Transverse colon (tissue), 4 donors: ENCODE measurements around the gene SCIN. TPM values are rescaled to one million over a fixed set of nuclear protein-coding genes. Genes with fewer than 3 reads are reported as not detected.
"Not testable (repeated sequence)": the region's sequence is repeated elsewhere in the genome, so short reads cannot be mapped to it uniquely, and the experiment has no call there.

ENCODE experiments used
- DNase-seq: peaks from one replicate; pipeline ENCODE4 v3.0.0-alpha.2; 2019
- H3K27ac ChIP-seq, 4 donors: fragments of 200-600 bp; sonication (generic); 2 replicates each; pipeline ENCODE4 v1.5.1; 2016 to 2018; ENCODE audit warnings: inconsistent platforms in 4 of 4
- H3K27me3 ChIP-seq: fragments of 200-600 bp; sonication (generic); 2 replicates; pipeline ENCODE4 v1.5.1; 2017; ENCODE audit warnings: inconsistent platforms
- H3K36me3 ChIP-seq, 4 donors: fragments of 200-600 bp; sonication (generic); 2 replicates each; pipeline ENCODE4 v1.5.1; 2017 to 2019; ENCODE audit warnings: inconsistent platforms in 4 of 4
- H3K4me1 ChIP-seq, 4 donors: fragments of 200-600 bp; sonication (generic); 2 replicates each; pipeline ENCODE4 v1.5.1; 2017 to 2020; ENCODE audit warnings: inconsistent platforms in 4 of 4
- H3K4me3 ChIP-seq, 4 donors: fragments of 200-600 bp; sonication (generic); 1 replicate in 1 of 4; 2 replicates in 3 of 4; pipeline versions ENCODE4 v1.5.1 to v1.6.1; 2017 to 2019; ENCODE audit warnings: inconsistent platforms in 4 of 4
- H3K9me3 ChIP-seq, 2 donors: fragments of 200-600 bp; sonication (generic); 2 replicates each; pipeline ENCODE4 v1.5.1; 2017 to 2019; ENCODE audit warnings: inconsistent platforms in 2 of 2
- CTCF ChIP-seq, 5 experiments: fragments of 200-600 bp in 3 of 5; fragments of 450-650 bp in 2 of 5; sonication (generic) in 3 of 5; IDR thresholded peaks; 1 replicate in 2 of 5; 2 replicates in 3 of 5; pipeline ENCODE4 v1.5.1; 2016 to 2017; ENCODE audit warnings: antibody characterized with exemption in 5 of 5, inconsistent platforms in 3 of 5, mild to moderate bottlenecking in 2 of 5, moderate library complexity in 1 of 5
- EP300 ChIP-seq: sonication (generic); formaldehyde crosslinking; IDR thresholded peaks from one replicate; pipeline ENCODE4 v1.6.1; 2017; ENCODE audit warnings: antibody characterized with exemption, low read depth
- POLR2A ChIP-seq: fragments of 450-650 bp; IDR thresholded peaks from one replicate; pipeline ENCODE4 v1.6.1; 2016; ENCODE audit warnings: antibody characterized with exemption, mild to moderate bottlenecking, moderate library complexity
- POLR2AphosphoS5 ChIP-seq, 3 donors: sonication (generic); formaldehyde crosslinking; IDR thresholded peaks; one replicate each; pipeline ENCODE4 v1.6.1; 2016; ENCODE audit warnings: antibody characterized with exemption in 3 of 3
- WGBS, 2 donors: methylation state at CpG; one replicate each; pipeline ENCODE4 v1.1.5; 2018; ENCODE audit warnings: low coverage in 1 of 2; 5-methylcytosine and 5-hydroxymethylcytosine counted together
- in situ Hi-C, 4 donors: fragments of 200-750 bp; cut with MboI; loops; one replicate each; pipeline versions ENCODE4 v1.15.0 to v1.15.1; 2017; ENCODE audit warnings: low sequenced_read_pairs in 3 of 4, low pct_ligation_motif_present in 1 of 4, low pct_unique_long_range_greater_than_20kb in 1 of 4
- intact Hi-C: fragments of 100-400 bp; cut with DNase I; formaldehyde crosslinking; loops from one replicate; pipeline ENCODE4 v1.15.1; 2023; ENCODE audit warnings: low total_unique reads
- total RNA-seq, 4 donors: library from RNA; depleted of rRNA; stranded (reverse); fragments of >200 nt; gene quantifications; one replicate each; pipeline ENCODE4 v1.1.0, GENCODE V29; 2016

The SCIN gene
- total RNA-seq, 4 donors from 2014 or later, result 62.3 to 125 (median 86.4) TPM

- Histone ChIP-seq H3K36me3 (no peaks in the 10 kb centered on the region), H3K4me3 (no peak overlapping the region), H3K27ac (peak overlapping the region; percentile 95 to 99 (median 96)), H3K4me1 (peaks cover 0 to 22% (median 8%) of the 10 kb centered on the region in 4 donors), H3K9me3 (no peaks in the 10 kb centered on the region), H3K27me3 (no peaks in the 10 kb centered on the region)
- WGBS, 2 donors, result 81 to 85% methylated on average over 9 to 13 of the region's 13 CpGs
- in situ Hi-C loops (loop anchor here in 2 of 4 donors (10.0 kb wide), 1 partner anchor 579 kb away; no protein-coding TSS in a partner anchor), intact Hi-C loops (no loop called here)
- TF ChIP-seq POLR2AphosphoS5 (IDR thresholded peaks at IDR 0.05) (no peak), CTCF (IDR thresholded peaks at IDR 0.05) (peak in 3 of 5 experiments; percentile 8 to 23 (median 17))
- no peak for DNase-seq
Measured at GRCh38 chr7:12685550-12685949, 115.0 kb downstream of the SCIN start.

- peak; percentile 70 to 96 (median 89) for TF ChIP-seq CTCF (IDR thresholded peaks at IDR 0.05)
- TF ChIP-seq POLR2AphosphoS5 (IDR thresholded peaks at IDR 0.05), result peak; percentile 71 to 76 (median 73)
- TF ChIP-seq POLR2A, result no peak
- peak; percentile 94 for TF ChIP-seq EP300
- H3K4me1 ChIP-seq, result peaks cover 0 to 28% (median 10%) of the 10 kb centered on the region in 4 donors
- 15 to 22% methylated on average over 6 to 29 of the region's 54 CpGs for WGBS, 2 donors
- intact Hi-C loops (no loop called here), in situ Hi-C loops (loop anchor here in 2 of 4 donors (10.0 kb wide), 1 partner anchor 578 kb away; no protein-coding TSS in a partner anchor)
- peak overlapping the region; percentile 95 to 99 (median 96) for H3K27ac ChIP-seq
- DNase-seq, result peak; percentile 97
- no peaks in the 10 kb centered on the region for H3K27me3 ChIP-seq
- no peaks in the 10 kb centered on the region for H3K9me3 ChIP-seq
- H3K4me3 ChIP-seq, result peak overlapping the region; percentile 72 to 93 (median 90)
- no peaks in the 10 kb centered on the region for H3K36me3 ChIP-seq
Measured at GRCh38 chr7:12686234-12686890, 115.8 kb downstream of the SCIN start.

GRCh38 chr7:12686891-12687717, 116.6 kb downstream of the SCIN start, which contains the start of gene ARL4A:
ARL4A (plus strand) TSS chr7:12687633; CDS start chr7:12688255, 622 bp downstream.
- TF ChIP-seq EP300, result no peak
- peak; percentile 99 for TF ChIP-seq POLR2A
- peak; percentile 96 to 99 (median 98) for TF ChIP-seq POLR2AphosphoS5 (IDR thresholded peaks at IDR 0.05)
- TF ChIP-seq CTCF (IDR thresholded peaks at IDR 0.05), result peak in 4 of 5 experiments; percentile 14 to 37 (median 28)
- no peaks in the 10 kb centered on the region for H3K36me3 ChIP-seq
- peaks cover 0 to 28% (median 10%) of the 10 kb centered on the region in 4 donors for H3K4me1 ChIP-seq
- H3K9me3 ChIP-seq, result no peaks in the 10 kb centered on the region
- peak within 1 kb of the TSS; percentile 95 to 99 (median 96) for H3K27ac ChIP-seq
- peak; percentile 99 for DNase-seq
- intact Hi-C loops (no loop called here), in situ Hi-C loops (loop anchor here in 2 of 4 donors (10.0 kb wide), 1 partner anchor 578 kb away; no protein-coding TSS in a partner anchor)
- H3K27me3 ChIP-seq, result no peaks in the 10 kb centered on the region
- peak within 1 kb of the TSS; percentile 72 to 93 (median 90) for H3K4me3 ChIP-seq
- 0% methylated on average over 2 to 59 of the region's 73 CpGs for WGBS, 2 donors

- no peaks in the 10 kb centered on the region for H3K9me3 ChIP-seq
- H3K4me3 ChIP-seq, result peak overlapping the region; percentile 34 to 93 (median 82)
- H3K27ac ChIP-seq, result peak overlapping the region; percentile 95 to 99 (median 96)
- WGBS, 2 donors, result 13 to 19% methylated on average over 10 to 12 of the region's 12 CpGs
- no peak for DNase-seq
- in situ Hi-C loops, result loop anchor here in 2 of 4 donors (10.0 kb wide), 1 partner anchor 577 kb away; no protein-coding TSS in a partner anchor
- intact Hi-C loops, result no loop called here
- peaks cover 0 to 28% (median 10%) of the 10 kb centered on the region in 4 donors for H3K4me1 ChIP-seq
- no peaks in the 10 kb centered on the region for H3K36me3 ChIP-seq
- TF ChIP-seq EP300, result no peak
- no peak for TF ChIP-seq POLR2A
- no peak for TF ChIP-seq CTCF (IDR thresholded peaks at IDR 0.05)
- TF ChIP-seq POLR2AphosphoS5 (IDR thresholded peaks at IDR 0.05), result no peak
- no peaks in the 10 kb centered on the region for H3K27me3 ChIP-seq
Measured at GRCh38 chr7:12687718-12688171, 117.2 kb downstream of the SCIN start.

- WGBS, 2 donors, result 67 to 85% methylated on average over 1 to 3 of the region's 3 CpGs
- Histone ChIP-seq H3K4me3 (peak overlapping the region in 3 of 4 donors; percentile 72 to 93 (median 91)), H3K4me1 (peaks cover 0 to 28% (median 10%) of the 10 kb centered on the region in 4 donors), H3K27ac (peak overlapping the region in 3 of 4 donors; percentile 95 to 99 (median 97))
- DNase-seq, H3K9me3 ChIP-seq, H3K36me3 ChIP-seq, intact Hi-C loops, H3K27me3 ChIP-seq: not testable (repeated sequence)
- in situ Hi-C loops, result loop anchor here in 2 of 4 donors (10.0 kb wide), 1 partner anchor 576 kb away; no protein-coding TSS in a partner anchor
Measured at GRCh38 chr7:12688485-12689170, 118.1 kb downstream of the SCIN start.
